GM18951 (cell line): ENCODE measurements around the gene EPHB1.
"Not testable (repeated sequence)": the region's sequence is repeated elsewhere in the genome, so short reads cannot be mapped to it uniquely, and the experiment has no call there.

Experiments
- POLR2A ChIP-seq: IDR thresholded peaks from 4 replicates; pipeline ENCODE4 v1.6.1; 2011; ENCODE audit warnings: mild to moderate bottlenecking; ENCODE audit not compliant: insufficient read length, insufficient read depth; ENCODE audit errors: extremely low read depth
- in situ Hi-C: fragments of 300-500 bp; cut with MboI; formaldehyde crosslinking; loops from one replicate; pipeline ENCODE4 v1.12.0; 2022; ENCODE audit warnings: low sequenced_read_pairs, mixed read lengths, inconsistent platforms; ENCODE audit not compliant: unreplicated experiment

EPHB1 gene

GRCh38 chr3:135213213-135213612 is 418.2 kb downstream of the EPHB1 start:
- in situ Hi-C loops = no loop called here
- TF ChIP-seq POLR2A = no peak

- in situ Hi-C loops = no loop called here
- TF ChIP-seq POLR2A = no peak
Measured at GRCh38 chr3:135213822-135214221, 418.8 kb downstream of the EPHB1 start.

GRCh38 chr3:135214400-135214799 is 419.3 kb downstream of the EPHB1 start:
- in situ Hi-C loops = no loop called here
- no peak for TF ChIP-seq POLR2A

GRCh38 chr3:135215516-135215915 is 420.5 kb downstream of the EPHB1 start:
- in situ Hi-C loops = no loop called here
- no peak for TF ChIP-seq POLR2A

GRCh38 chr3:135216659-135217058 is 421.6 kb downstream of the EPHB1 start:
- in situ Hi-C loops = no loop called here

GRCh38 chr3:135217730-135218129 is 422.7 kb downstream of the EPHB1 start:
- TF ChIP-seq POLR2A = no peak
- in situ Hi-C loops = no loop called here

More at GRCh38 chr3:135216659-135217058, 421.6 kb downstream of the EPHB1 start:
- TF ChIP-seq POLR2A = no peak

- no peak for TF ChIP-seq POLR2A
- in situ Hi-C loops = no loop called here
Measured at GRCh38 chr3:135218304-135218703, 423.2 kb downstream of the EPHB1 start.

- in situ Hi-C loops = no loop called here
- no peak for TF ChIP-seq POLR2A
Measured at GRCh38 chr3:135218782-135219181, 423.7 kb downstream of the EPHB1 start.

GRCh38 chr3:135224815-135225362 is 429.8 kb downstream of the EPHB1 start:
- in situ Hi-C loops = no loop called here
- TF ChIP-seq POLR2A = no peak

- in situ Hi-C loops = no loop called here
- no peak for TF ChIP-seq POLR2A
Measured at GRCh38 chr3:135226057-135226456, 431.0 kb downstream of the EPHB1 start.

- no peak for TF ChIP-seq POLR2A
- in situ Hi-C loops = no loop called here
Measured at GRCh38 chr3:135228201-135228600, 433.1 kb downstream of the EPHB1 start.

- TF ChIP-seq POLR2A = no peak
- in situ Hi-C loops = no loop called here
Measured at GRCh38 chr3:135229018-135229495, 434.0 kb downstream of the EPHB1 start.

GRCh38 chr3:135231737-135232136 is 436.7 kb downstream of the EPHB1 start:
- in situ Hi-C loops = no loop called here
- TF ChIP-seq POLR2A = no peak

GRCh38 chr3:135232226-135232625 is 437.2 kb downstream of the EPHB1 start:
- in situ Hi-C loops = no loop called here
- no peak for TF ChIP-seq POLR2A

- in situ Hi-C loops = not testable (repeated sequence)
Measured at GRCh38 chr3:135233476-135233875, 438.4 kb downstream of the EPHB1 start.
